Peyer's patch (tissue), 4 donors: ENCODE results near the gene SEC11C.

Experiments
- POLR2A ChIP-seq, 2 donors: fragments of 450-650 bp; IDR thresholded peaks; one replicate each; pipeline ENCODE4 v1.5.1; 2017; ENCODE audit warnings: antibody characterized with exemption in 2 of 2, mild to moderate bottlenecking in 2 of 2, moderate library complexity in 2 of 2
- TF ChIP-seq, protein P1 (sequence below), 6 experiments: fragments of 450-650 bp in 4 of 6; fragments of 200-600 bp in 2 of 6; sonication (generic) in 1 of 6; IDR thresholded peaks; one replicate each; pipeline ENCODE4 v1.5.1; 2017 to 2019; ENCODE audit warnings: antibody characterized with exemption in 6 of 6, mild to moderate bottlenecking in 3 of 6, moderate library complexity in 1 of 6

DNA sequence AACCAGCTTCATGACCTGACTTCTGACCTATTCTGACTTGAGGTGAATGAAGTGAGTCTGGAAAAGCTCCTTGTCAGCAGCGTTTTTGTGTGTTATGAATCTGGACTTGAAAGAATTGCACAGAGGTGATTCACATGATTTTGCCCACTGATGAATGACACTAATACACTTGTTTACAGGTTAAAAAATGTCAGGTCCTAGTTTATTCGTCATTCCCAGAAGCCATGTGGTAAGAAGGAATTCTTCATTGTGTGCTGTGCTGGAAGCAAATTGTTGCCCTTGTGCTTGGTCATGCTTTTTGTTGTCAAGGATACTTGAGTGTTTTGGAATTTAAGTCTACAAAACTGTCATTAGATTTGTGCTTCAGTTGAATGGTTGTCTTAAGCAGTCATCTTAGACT is 15.5 kb downstream of the SEC11C start:
- TF ChIP-seq, protein P1, sequence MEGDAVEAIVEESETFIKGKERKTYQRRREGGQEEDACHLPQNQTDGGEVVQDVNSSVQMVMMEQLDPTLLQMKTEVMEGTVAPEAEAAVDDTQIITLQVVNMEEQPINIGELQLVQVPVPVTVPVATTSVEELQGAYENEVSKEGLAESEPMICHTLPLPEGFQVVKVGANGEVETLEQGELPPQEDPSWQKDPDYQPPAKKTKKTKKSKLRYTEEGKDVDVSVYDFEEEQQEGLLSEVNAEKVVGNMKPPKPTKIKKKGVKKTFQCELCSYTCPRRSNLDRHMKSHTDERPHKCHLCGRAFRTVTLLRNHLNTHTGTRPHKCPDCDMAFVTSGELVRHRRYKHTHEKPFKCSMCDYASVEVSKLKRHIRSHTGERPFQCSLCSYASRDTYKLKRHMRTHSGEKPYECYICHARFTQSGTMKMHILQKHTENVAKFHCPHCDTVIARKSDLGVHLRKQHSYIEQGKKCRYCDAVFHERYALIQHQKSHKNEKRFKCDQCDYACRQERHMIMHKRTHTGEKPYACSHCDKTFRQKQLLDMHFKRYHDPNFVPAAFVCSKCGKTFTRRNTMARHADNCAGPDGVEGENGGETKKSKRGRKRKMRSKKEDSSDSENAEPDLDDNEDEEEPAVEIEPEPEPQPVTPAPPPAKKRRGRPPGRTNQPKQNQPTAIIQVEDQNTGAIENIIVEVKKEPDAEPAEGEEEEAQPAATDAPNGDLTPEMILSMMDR (IDR thresholded peaks at IDR 0.05) = no peak
- TF ChIP-seq POLR2A (IDR thresholded peaks at IDR 0.05) = no peak
